ENCODE data around the gene PKD1. TPM values are rescaled to one million over a fixed set of nuclear protein-coding genes. Genes with fewer than 3 reads are reported as not detected.
"Not testable (repeated sequence)": the region's sequence is repeated elsewhere in the genome, so short reads cannot be mapped to it uniquely, and the experiment has no call there.

Gene PKD1
- total RNA-seq, 1 experiment from 2014 or later = 102 TPM

- H3K9me3 Mint-ChIP-seq; H3K36me3 Mint-ChIP-seq; CTCF ChIA-PET; H3K4me3 Mint-ChIP-seq; H3K27me3 Mint-ChIP-seq (ENCODE audit: low read depth): not testable (repeated sequence)
- Mint-ChIP-seq H3K4me1 (peaks cover 21% of the 10 kb centered on the region), H3K27ac (peak overlapping the region; percentile 94)
- POLR2A ChIA-PET = interaction anchor here (0.6 kb wide), 1 partner anchor 13 kb away, joined by 5 read pairs; no protein-coding TSS in a partner anchor
- ATAC-seq = peak; percentile 46
- peak; percentile 51 for DNase-seq (ENCODE audit: low spot score)
- peak; percentile 93 for TF ChIP-seq PRDM15 (CRISPR knock-in tag; IDR thresholded peaks at IDR 0.05)
Observed at GRCh38 chr16:2127630-2128280, 7.9 kb downstream of the PKD1 start.

GRCh38 chr16:2126928-2127556 is 8.7 kb downstream of the PKD1 start:
- H3K27me3 Mint-ChIP-seq (ENCODE audit: low read depth); H3K36me3 Mint-ChIP-seq; DNase-seq (ENCODE audit: low spot score); ATAC-seq; H3K4me3 Mint-ChIP-seq; H3K9me3 Mint-ChIP-seq; POLR2A ChIA-PET: not testable (repeated sequence)
- Mint-ChIP-seq H3K27ac (peak overlapping the region; percentile 94), H3K4me1 (peaks cover 21% of the 10 kb centered on the region)
- CTCF ChIA-PET = interaction anchor here (1.0 kb wide), 1 partner anchor 14 kb away, joined by 3 read pairs; no protein-coding TSS in a partner anchor

GRCh38 chr16:2126161-2126743 is 9.4 kb downstream of the PKD1 start:
- H3K9me3 Mint-ChIP-seq; DNase-seq (ENCODE audit: low spot score); H3K36me3 Mint-ChIP-seq; H3K4me3 Mint-ChIP-seq; POLR2A ChIA-PET; H3K27me3 Mint-ChIP-seq (ENCODE audit: low read depth); ATAC-seq: not testable (repeated sequence)
- Mint-ChIP-seq H3K4me1 (peaks cover 21% of the 10 kb centered on the region), H3K27ac (peak overlapping the region; percentile 74; the same call in 1 of the 2 replicates)
- CTCF ChIA-PET = interaction anchor here (1.0 kb wide), 1 partner anchor 14 kb away, joined by 3 read pairs; no protein-coding TSS in a partner anchor

- CTCF ChIA-PET = interaction anchor here (1.2 to 2.2 kb wide), 2 partner anchors 15 to 122 kb away, joined by 7 to 8 read pairs; no protein-coding TSS in a partner anchor
- POLR2A ChIA-PET; H3K27me3 Mint-ChIP-seq (ENCODE audit: low read depth); ATAC-seq; H3K9me3 Mint-ChIP-seq; H3K36me3 Mint-ChIP-seq; DNase-seq (ENCODE audit: low spot score): not testable (repeated sequence)
- H3K4me1 Mint-ChIP-seq = peaks cover 21% of the 10 kb centered on the region
- peak overlapping the region; percentile 97 for H3K27ac Mint-ChIP-seq
- peak overlapping the region; percentile 31; the same call in 1 of the 2 replicates for H3K4me3 Mint-ChIP-seq
Observed at GRCh38 chr16:2125609-2126008, 10.1 kb downstream of the PKD1 start.

GRCh38 chr16:2124694-2125444 is 10.8 kb downstream of the PKD1 start:
- not testable (repeated sequence) for H3K9me3 Mint-ChIP-seq; DNase-seq (ENCODE audit: low spot score); H3K27me3 Mint-ChIP-seq (ENCODE audit: low read depth); H3K36me3 Mint-ChIP-seq
- Mint-ChIP-seq H3K27ac (peak overlapping the region; percentile 97), H3K4me3 (peak overlapping the region; percentile 31), H3K4me1 (peaks cover 21% of the 10 kb centered on the region)
- ATAC-seq = peak; percentile 11
- ChIA-PET POLR2A (interaction anchor here (0.6 kb wide), 1 partner anchor 108 kb away, joined by 3 read pairs; no protein-coding TSS in a partner anchor), CTCF (interaction anchor here (0.6 to 2.2 kb wide), 3 partner anchors 16 to 464 kb away, joined by 4 to 8 read pairs (median 7); no protein-coding TSS in a partner anchor)

- H3K4me1 Mint-ChIP-seq = peaks cover 21% of the 10 kb centered on the region
- H3K4me3 Mint-ChIP-seq; DNase-seq (ENCODE audit: low spot score); H3K36me3 Mint-ChIP-seq; H3K27me3 Mint-ChIP-seq (ENCODE audit: low read depth); ATAC-seq; H3K27ac Mint-ChIP-seq; H3K9me3 Mint-ChIP-seq: not testable (repeated sequence)
- CTCF ChIA-PET = interaction anchor here (2.2 kb wide), 1 partner anchor 120 kb away, joined by 8 read pairs; no protein-coding TSS in a partner anchor
- POLR2A ChIA-PET = interaction anchor here (0.6 kb wide), 1 partner anchor 108 kb away, joined by 3 read pairs; no protein-coding TSS in a partner anchor
Observed at GRCh38 chr16:2124377-2124693, 11.4 kb downstream of the PKD1 start.

GRCh38 chr16:2123706-2124376 is 11.9 kb downstream of the PKD1 start:
- H3K36me3 Mint-ChIP-seq; H3K9me3 Mint-ChIP-seq; DNase-seq (ENCODE audit: low spot score); H3K4me3 Mint-ChIP-seq; POLR2A ChIA-PET; H3K27me3 Mint-ChIP-seq (ENCODE audit: low read depth); ATAC-seq; H3K27ac Mint-ChIP-seq: not testable (repeated sequence)
- CTCF ChIA-PET = interaction anchor here (2.2 kb wide), 1 partner anchor 120 kb away, joined by 8 read pairs; no protein-coding TSS in a partner anchor
- H3K4me1 Mint-ChIP-seq = peaks cover 21% of the 10 kb centered on the region

- H3K4me3 Mint-ChIP-seq; H3K27me3 Mint-ChIP-seq (ENCODE audit: low read depth); ATAC-seq; H3K27ac Mint-ChIP-seq; POLR2A ChIA-PET; H3K36me3 Mint-ChIP-seq; H3K9me3 Mint-ChIP-seq; DNase-seq (ENCODE audit: low spot score): not testable (repeated sequence)
- CTCF ChIA-PET = interaction anchor here (1.7 kb wide), 1 partner anchor 119 kb away, joined by 6 read pairs; no protein-coding TSS in a partner anchor
- peaks cover 21% of the 10 kb centered on the region for H3K4me1 Mint-ChIP-seq
Observed at GRCh38 chr16:2122934-2123683, 12.6 kb downstream of the PKD1 start.
